Measurements from ENCODE around the gene MICAL2. TPM values are rescaled to one million over a fixed set of nuclear protein-coding genes. Genes with fewer than 3 reads are reported as not detected.

MICAL2 gene
- polyA plus RNA-seq, 4 donors = 15.9 to 41.1 (median 25.6) TPM

GRCh38 chr11:12084256-12084655 lies 26.1 kb upstream of the MICAL2 start:
- FAIRE-seq (no peak), DNase-seq (no peak)
- Histone ChIP-seq H3K36me3 (ENCODE audit: control insufficient read depth in 3 of 3, insufficient read depth in 2 of 3, low read depth in 1 of 3, low read length in 3 of 3) (no peaks in the 10 kb centered on the region), H3K4me3 (ENCODE audit: low read depth in 1 of 3, low read length in 3 of 3) (no peak overlapping the region), H3K4me1 (ENCODE audit: control insufficient read depth in 3 of 3, insufficient read depth in 2 of 3, low read depth in 1 of 3, low read length in 2 of 3) (peaks cover 0 to 29% (median 16%) of the 10 kb centered on the region in 3 donors), H3K27ac (ENCODE audit: low read depth in 1 of 3, low read length in 2 of 3) (no peak overlapping the region), H3K9me3 (ENCODE audit: control insufficient read depth in 2 of 2, insufficient read depth in 1 of 2, low read depth in 1 of 2, low read length in 1 of 2) (no peaks in the 10 kb centered on the region), H3K27me3 (ENCODE audit: control insufficient read depth in 3 of 3, insufficient read depth in 3 of 3, low read length in 3 of 3) (no peaks in the 10 kb centered on the region)

- Histone ChIP-seq H3K27ac (ENCODE audit: low read depth in 1 of 3, low read length in 2 of 3) (peak overlapping the region; percentile 14 to 76 (median 45)), H3K4me3 (ENCODE audit: low read depth in 1 of 3, low read length in 3 of 3) (no peak overlapping the region), H3K4me1 (ENCODE audit: control insufficient read depth in 3 of 3, insufficient read depth in 2 of 3, low read depth in 1 of 3, low read length in 2 of 3) (peaks cover 3 to 32% (median 22%) of the 10 kb centered on the region in 3 donors), H3K9me3 (ENCODE audit: control insufficient read depth in 2 of 2, insufficient read depth in 1 of 2, low read depth in 1 of 2, low read length in 1 of 2) (no peaks in the 10 kb centered on the region), H3K36me3 (ENCODE audit: control insufficient read depth in 3 of 3, insufficient read depth in 2 of 3, low read depth in 1 of 3, low read length in 3 of 3) (no peaks in the 10 kb centered on the region), H3K27me3 (ENCODE audit: control insufficient read depth in 3 of 3, insufficient read depth in 3 of 3, low read length in 3 of 3) (no peaks in the 10 kb centered on the region)
- DNase-seq (no peak), FAIRE-seq (no peak)
- WGBS, 3 donors = 78 to 83% (median 82%) methylated on average over 11 of the region's 11 CpGs
Measured at GRCh38 chr11:12085371-12086251, 24.8 kb upstream of the MICAL2 start.

GRCh38 chr11:12086271-12087074 lies 23.9 kb upstream of the MICAL2 start:
- WGBS, 3 donors = 22 to 50% (median 32%) methylated on average over 3 of the region's 3 CpGs
- DNase-seq (no peak), FAIRE-seq (no peak)
- H3K36me3 ChIP-seq (ENCODE audit: control insufficient read depth in 3 of 3, insufficient read depth in 2 of 3, low read depth in 1 of 3, low read length in 3 of 3) = no peaks in the 10 kb centered on the region
- H3K4me1 ChIP-seq (ENCODE audit: control insufficient read depth in 3 of 3, insufficient read depth in 2 of 3, low read depth in 1 of 3, low read length in 2 of 3) = peaks cover 4 to 37% (median 22%) of the 10 kb centered on the region in 3 donors
- H3K4me3 ChIP-seq (ENCODE audit: low read depth in 1 of 3, low read length in 3 of 3) = no peak overlapping the region
- H3K9me3 ChIP-seq (ENCODE audit: control insufficient read depth in 2 of 2, insufficient read depth in 1 of 2, low read depth in 1 of 2, low read length in 1 of 2) = peaks cover 0 to 6% of the 10 kb centered on the region in 2 donors
- H3K27ac ChIP-seq (ENCODE audit: low read depth in 1 of 3, low read length in 2 of 3) = peak overlapping the region; percentile 14 to 93 (median 53)
- no peaks in the 10 kb centered on the region for H3K27me3 ChIP-seq (ENCODE audit: control insufficient read depth in 3 of 3, insufficient read depth in 3 of 3, low read length in 3 of 3)

- peak in 1 of 2 donors; percentile 51 for DNase-seq
- H3K27ac ChIP-seq (ENCODE audit: low read depth in 1 of 3, low read length in 2 of 3) = peak overlapping the region; percentile 11 to 93 (median 53)
Measured at GRCh38 chr11:12087075-12088004, 23.1 kb upstream of the MICAL2 start.

GRCh38 chr11:12088047-12088481 lies 22.3 kb upstream of the MICAL2 start:
- DNase-seq (peak; percentile 75 to 77), FAIRE-seq (no peak)
- peaks cover 5 to 49% (median 22%) of the 10 kb centered on the region in 3 donors for H3K4me1 ChIP-seq (ENCODE audit: control insufficient read depth in 3 of 3, insufficient read depth in 2 of 3, low read depth in 1 of 3, low read length in 2 of 3)
- no peaks in the 10 kb centered on the region for H3K27me3 ChIP-seq (ENCODE audit: control insufficient read depth in 3 of 3, insufficient read depth in 3 of 3, low read length in 3 of 3)
- H3K9me3 ChIP-seq (ENCODE audit: control insufficient read depth in 2 of 2, insufficient read depth in 1 of 2, low read depth in 1 of 2, low read length in 1 of 2) = peaks cover 0 to 10% of the 10 kb centered on the region in 2 donors
- no peak overlapping the region for H3K4me3 ChIP-seq (ENCODE audit: low read depth in 1 of 3, low read length in 3 of 3)
- H3K27ac ChIP-seq (ENCODE audit: low read depth in 1 of 3, low read length in 2 of 3) = peak overlapping the region; percentile 5 to 93 (median 32)
- no peaks in the 10 kb centered on the region for H3K36me3 ChIP-seq (ENCODE audit: control insufficient read depth in 3 of 3, insufficient read depth in 2 of 3, low read depth in 1 of 3, low read length in 3 of 3)
- 23 to 35% (median 25%) methylated on average over 7 of the region's 7 CpGs for WGBS, 3 donors

More at GRCh38 chr11:12087075-12088004, 23.1 kb upstream of the MICAL2 start:
- Histone ChIP-seq H3K4me3 (ENCODE audit: low read depth in 1 of 3, low read length in 3 of 3) (no peak overlapping the region), H3K4me1 (ENCODE audit: control insufficient read depth in 3 of 3, insufficient read depth in 2 of 3, low read depth in 1 of 3, low read length in 2 of 3) (peaks cover 5 to 45% (median 22%) of the 10 kb centered on the region in 3 donors), H3K9me3 (ENCODE audit: control insufficient read depth in 2 of 2, insufficient read depth in 1 of 2, low read depth in 1 of 2, low read length in 1 of 2) (peaks cover 0 to 10% of the 10 kb centered on the region in 2 donors), H3K27me3 (ENCODE audit: control insufficient read depth in 3 of 3, insufficient read depth in 3 of 3, low read length in 3 of 3) (no peaks in the 10 kb centered on the region), H3K36me3 (ENCODE audit: control insufficient read depth in 3 of 3, insufficient read depth in 2 of 3, low read depth in 1 of 3, low read length in 3 of 3) (no peaks in the 10 kb centered on the region)
- 64 to 68% (median 65%) methylated on average over 7 of the region's 7 CpGs for WGBS, 3 donors
- FAIRE-seq = no peak

- H3K27me3 ChIP-seq (ENCODE audit: control insufficient read depth in 3 of 3, insufficient read depth in 3 of 3, low read length in 3 of 3) = no peaks in the 10 kb centered on the region
- H3K4me1 ChIP-seq (ENCODE audit: control insufficient read depth in 3 of 3, insufficient read depth in 2 of 3, low read depth in 1 of 3, low read length in 2 of 3) = peaks cover 5 to 49% (median 22%) of the 10 kb centered on the region in 3 donors
- peaks cover 0 to 10% of the 10 kb centered on the region in 2 donors for H3K9me3 ChIP-seq (ENCODE audit: control insufficient read depth in 2 of 2, insufficient read depth in 1 of 2, low read depth in 1 of 2, low read length in 1 of 2)
- DNase-seq (no peak), FAIRE-seq (no peak)
- H3K36me3 ChIP-seq (ENCODE audit: control insufficient read depth in 3 of 3, insufficient read depth in 2 of 3, low read depth in 1 of 3, low read length in 3 of 3) = no peaks in the 10 kb centered on the region
- H3K27ac ChIP-seq (ENCODE audit: low read depth in 1 of 3, low read length in 2 of 3) = peak overlapping the region in 1 of 3 donors; percentile 41
- WGBS, 3 donors = 91 to 97% (median 92%) methylated on average over 9 of the region's 9 CpGs
- H3K4me3 ChIP-seq (ENCODE audit: low read depth in 1 of 3, low read length in 3 of 3) = no peak overlapping the region
Measured at GRCh38 chr11:12088531-12088930, 21.9 kb upstream of the MICAL2 start.

GRCh38 chr11:12089041-12089440 lies 21.3 kb upstream of the MICAL2 start:
- DNase-seq (no peak), FAIRE-seq (no peak)
- 90 to 97% (median 96%) methylated on average over 4 of the region's 4 CpGs for WGBS, 3 donors
- Histone ChIP-seq H3K27me3 (ENCODE audit: control insufficient read depth in 3 of 3, insufficient read depth in 3 of 3, low read length in 3 of 3) (no peaks in the 10 kb centered on the region), H3K27ac (ENCODE audit: low read depth in 1 of 3, low read length in 2 of 3) (no peak overlapping the region), H3K36me3 (ENCODE audit: control insufficient read depth in 3 of 3, insufficient read depth in 2 of 3, low read depth in 1 of 3, low read length in 3 of 3) (no peaks in the 10 kb centered on the region), H3K9me3 (ENCODE audit: control insufficient read depth in 2 of 2, insufficient read depth in 1 of 2, low read depth in 1 of 2, low read length in 1 of 2) (peaks cover 0 to 10% of the 10 kb centered on the region in 2 donors), H3K4me1 (ENCODE audit: control insufficient read depth in 3 of 3, insufficient read depth in 2 of 3, low read depth in 1 of 3, low read length in 2 of 3) (peaks cover 7 to 49% (median 24%) of the 10 kb centered on the region in 3 donors), H3K4me3 (ENCODE audit: low read depth in 1 of 3, low read length in 3 of 3) (no peak overlapping the region)
